ENCODE results near the gene CKB.
A peak's percentile ranks its signal among the peaks of the same experiment; 100 is the strongest.

The CKB gene

DNA sequence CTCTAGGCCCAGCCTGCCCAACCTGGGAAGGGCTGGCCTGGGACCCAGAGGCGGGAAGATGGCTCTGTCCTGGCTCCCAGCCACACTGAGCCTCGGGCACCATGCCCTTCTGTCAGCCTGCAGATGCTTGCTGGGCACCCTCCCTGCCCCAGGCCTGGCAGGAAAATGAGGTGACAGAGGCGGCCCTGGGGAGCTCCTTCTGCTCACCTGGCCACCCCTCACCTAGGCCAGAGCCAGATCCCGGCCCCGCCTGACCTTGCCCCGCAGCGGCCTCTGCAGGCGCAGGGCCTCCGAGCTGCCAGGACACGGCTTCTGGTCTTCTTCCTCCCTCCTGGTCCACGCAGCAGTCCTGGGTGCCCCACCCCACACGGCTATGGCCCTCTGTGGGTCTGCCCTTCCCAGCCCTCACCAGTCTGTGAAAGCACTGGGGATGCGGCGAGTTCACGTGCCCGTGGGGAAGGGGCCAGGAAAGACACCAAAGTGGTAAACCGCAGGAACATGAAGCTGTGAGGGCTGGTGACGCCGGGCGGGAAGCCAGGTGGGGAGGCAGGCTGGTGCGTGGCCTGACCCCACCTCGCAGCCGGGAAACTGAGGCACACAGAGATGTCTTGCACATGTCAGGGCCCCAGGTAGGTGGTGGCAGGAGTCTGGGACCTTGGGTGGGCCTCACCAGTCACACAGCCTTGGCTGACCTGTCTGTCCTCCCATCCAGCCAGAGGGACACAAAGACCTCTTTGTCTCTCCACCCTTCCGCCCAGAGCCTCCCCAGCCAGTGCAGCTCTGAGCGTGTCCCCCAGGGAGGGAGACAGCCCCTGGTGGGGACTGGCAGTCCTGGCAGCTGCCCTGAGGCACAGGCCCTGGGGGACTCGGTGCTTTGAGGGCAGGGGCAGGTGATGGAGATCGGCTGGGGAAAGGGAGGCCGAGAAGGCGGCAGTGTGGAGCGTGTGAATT is 27.0 kb upstream of the CKB start:
- no peak for DNase-seq (ENCODE audit: low read depth in 1 of 2, low spot score in 1 of 2)

DNA sequence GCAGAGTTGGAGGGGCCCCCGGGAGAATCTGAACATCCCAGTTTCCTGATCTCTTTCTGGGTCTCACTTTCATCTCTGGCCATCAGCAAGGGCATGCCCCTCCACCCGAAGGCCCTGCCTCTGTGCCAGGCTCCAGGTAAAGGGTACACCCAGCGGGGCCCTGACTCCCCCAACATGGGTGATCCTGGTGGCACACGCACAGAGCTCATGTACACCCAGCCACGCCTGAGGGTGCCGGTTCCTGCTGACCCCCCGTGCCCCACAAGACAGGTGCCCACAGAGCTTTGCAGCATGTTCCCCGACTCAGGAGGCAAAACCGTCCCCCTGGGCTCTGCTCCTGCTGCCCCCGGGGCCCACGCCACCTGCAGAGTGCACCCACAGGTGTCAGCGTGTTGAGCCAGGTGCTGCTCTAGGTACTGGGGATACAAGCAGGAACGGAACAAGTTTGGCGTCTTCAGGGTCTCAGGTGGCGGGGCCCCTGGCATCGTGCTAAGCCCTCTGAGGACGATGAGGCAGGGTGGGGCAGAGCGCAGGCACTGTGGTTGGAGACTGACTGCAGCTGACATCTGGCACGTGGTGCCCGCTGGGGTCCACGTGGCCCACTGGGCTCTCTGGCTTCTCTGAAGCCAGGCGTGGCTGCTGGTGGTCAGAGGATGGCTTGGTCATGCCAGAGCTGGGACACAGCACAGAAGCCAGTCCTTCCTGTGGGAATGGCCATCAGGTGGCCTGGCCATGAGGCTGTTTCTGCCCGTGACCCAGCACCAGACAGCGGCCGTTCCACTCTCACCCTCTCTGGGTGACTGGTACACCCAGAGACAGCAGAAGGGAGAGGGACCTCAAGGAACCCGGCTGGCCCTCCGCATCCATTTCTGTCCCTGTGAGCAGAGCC is 26.1 kb upstream of the CKB start:
- no peak for DNase-seq (ENCODE audit: low read depth in 1 of 2, low spot score in 1 of 2)

DNA sequence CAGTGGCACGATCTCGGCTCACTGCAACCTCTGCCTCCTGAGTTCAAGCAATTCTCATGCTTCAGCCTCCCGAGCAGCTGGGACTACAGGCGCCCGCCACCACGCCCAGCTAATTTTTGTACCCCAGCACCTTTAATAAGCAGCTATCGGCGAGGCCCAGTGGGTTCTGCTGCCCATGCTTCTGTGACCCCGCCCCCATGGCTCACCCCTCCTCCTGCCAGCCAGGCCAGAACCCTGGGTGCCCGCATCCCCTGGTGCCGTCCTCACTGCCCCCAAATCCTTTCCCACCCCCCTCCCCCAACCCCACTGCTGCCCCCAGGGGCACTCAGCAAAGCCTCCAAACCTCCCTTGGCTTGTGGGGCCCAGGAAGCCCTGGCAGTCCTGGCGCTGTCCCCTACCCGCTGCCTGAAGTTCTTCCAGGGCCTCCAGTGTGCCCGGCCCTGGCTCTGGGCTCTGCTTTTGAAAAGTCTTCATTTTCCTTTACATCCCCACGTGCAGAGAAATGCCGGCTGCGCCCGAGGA is 25.4 kb upstream of the CKB start:
- no peak for DNase-seq (ENCODE audit: low read depth in 1 of 2, low spot score in 1 of 2)

DNA sequence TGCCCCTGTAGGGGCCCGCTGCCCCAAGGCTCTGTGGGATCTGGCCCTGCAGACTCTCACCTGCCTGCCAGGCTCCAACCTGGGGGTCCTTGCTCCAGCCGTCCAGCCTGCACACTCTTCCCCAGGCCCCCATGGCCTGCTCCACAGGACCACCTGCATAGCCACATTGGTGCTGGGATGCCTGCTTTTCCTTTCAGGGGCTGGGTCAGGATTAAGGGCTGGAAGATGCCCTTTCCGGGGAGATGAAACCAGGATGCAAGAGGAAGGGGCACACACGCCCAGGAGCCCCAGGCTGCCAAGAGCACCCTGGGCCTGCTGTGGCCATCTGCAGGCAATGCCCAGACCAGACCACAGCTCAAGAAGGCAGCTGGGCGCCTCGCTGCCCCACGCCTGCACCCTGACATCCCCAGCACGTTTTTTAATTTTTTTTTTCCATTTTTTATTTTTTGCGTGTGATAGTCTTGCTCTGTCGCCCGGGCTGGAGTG is 24.9 kb upstream of the CKB start:
- no peak for DNase-seq (ENCODE audit: low read depth in 1 of 2, low spot score in 1 of 2)

DNA sequence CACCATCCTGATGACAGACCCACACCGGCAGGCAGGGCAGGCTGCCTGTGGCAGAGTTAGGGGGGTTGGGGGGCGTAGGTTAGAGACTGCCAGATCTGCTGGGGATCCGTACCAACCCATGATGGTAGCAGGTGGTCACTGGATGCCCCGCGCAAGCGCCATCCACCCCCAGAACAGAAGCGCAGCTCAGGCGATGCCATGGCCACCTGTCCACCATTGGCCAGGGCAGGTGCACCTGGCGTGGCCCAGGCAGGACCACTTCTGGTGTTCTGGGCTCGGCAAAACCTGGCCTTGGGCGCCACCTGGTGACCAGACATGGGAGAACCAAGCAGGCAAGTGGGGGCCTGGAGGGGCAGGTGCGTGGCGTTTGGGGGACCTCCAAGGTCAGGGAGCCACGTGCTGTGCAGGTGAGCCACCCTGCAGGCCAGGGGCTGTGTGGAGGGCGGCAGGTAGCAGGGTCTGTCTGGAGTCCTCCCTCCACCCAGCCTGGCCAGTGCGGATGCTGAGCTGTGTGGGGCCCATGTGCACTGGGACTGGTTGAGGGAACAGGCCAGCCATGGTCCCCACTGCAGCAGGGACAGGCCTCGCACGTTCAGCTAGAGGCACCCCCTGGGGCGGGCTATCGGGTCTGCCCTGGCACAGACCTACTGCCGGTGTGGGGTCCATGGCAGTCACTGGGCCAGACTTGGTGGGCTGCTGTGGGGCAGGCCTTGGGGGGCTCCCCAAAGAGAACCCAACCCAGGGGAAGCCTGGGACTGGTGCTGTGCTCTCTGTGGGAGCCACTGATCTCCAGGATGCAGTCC is 24.2 kb upstream of the CKB start:
- DNase-seq (ENCODE audit: low read depth in 1 of 2, low spot score in 1 of 2) = peak; percentile 58

DNA sequence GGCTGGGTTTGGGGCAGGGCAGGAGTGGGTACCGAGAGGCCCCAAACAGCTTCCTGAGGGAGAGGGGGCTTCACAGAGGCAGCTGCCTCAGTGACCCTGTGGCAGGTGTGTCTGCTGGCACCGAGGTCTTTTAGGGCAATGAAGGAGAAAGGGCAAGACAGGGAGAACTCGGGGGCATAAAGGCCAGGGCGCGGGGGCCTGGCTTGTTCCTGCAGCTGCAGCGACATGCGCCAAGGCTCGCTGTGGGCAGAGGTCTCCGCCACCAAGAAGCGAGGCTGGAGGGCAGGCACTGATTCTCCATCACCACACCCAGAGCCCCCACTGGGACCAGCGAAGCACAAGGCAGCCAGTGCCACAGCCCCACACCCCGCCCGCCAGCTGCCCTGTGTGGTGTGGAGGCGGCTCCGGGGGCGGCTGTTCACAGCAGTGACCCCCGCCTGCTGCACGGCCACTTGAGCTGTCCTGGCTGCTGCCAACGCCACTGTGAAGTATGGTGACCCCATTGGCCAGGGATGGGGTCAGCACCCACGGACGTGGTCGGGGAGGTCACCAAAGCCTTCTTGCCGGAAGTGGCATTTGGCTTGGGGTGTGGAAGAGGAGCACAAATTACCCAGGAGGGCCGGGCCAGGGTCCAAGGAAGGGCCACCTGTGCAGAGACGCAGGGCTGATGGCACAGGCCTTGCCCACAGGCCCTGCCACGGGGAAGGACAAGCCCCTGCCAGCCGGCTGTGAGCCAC is 23.5 kb upstream of the CKB start:
- no peak for DNase-seq (ENCODE audit: low read depth in 1 of 2, low spot score in 1 of 2)

DNA sequence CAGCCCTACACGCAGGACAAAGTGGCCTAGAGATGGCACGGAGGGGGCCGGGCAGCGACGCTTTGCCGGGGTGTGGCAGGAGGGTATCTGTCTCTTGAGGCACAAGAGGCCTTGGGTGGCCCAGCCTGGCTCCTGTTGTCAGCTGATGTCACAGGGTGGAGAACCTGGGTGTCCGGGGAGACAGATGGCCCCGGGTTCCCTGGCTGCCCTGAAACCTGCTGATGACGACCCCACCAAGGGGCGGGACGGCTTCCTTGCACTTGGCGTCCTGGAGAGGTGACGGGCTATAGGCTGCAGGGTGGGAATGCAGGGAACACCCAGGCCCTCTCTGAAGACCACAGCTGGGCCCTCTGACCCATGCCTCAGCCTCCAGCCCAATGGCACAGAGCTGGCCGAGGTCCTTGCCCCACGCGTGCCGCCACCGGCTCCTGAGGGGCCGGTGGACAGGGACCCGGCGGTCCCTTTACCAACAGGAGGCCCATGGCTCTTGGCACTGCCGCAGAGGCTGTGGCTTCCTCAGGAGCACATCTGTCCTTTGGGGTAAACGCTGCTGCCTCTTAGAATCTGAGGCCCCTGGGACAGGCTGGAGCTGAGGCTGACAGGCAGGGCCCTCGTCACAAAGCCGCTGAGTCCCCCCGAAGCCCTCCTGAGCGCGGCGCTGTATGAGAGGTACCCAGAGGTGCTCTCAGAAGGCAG is 22.7 kb upstream of the CKB start:
- DNase-seq (ENCODE audit: low read depth in 1 of 2, low spot score in 1 of 2) = no peak

DNA sequence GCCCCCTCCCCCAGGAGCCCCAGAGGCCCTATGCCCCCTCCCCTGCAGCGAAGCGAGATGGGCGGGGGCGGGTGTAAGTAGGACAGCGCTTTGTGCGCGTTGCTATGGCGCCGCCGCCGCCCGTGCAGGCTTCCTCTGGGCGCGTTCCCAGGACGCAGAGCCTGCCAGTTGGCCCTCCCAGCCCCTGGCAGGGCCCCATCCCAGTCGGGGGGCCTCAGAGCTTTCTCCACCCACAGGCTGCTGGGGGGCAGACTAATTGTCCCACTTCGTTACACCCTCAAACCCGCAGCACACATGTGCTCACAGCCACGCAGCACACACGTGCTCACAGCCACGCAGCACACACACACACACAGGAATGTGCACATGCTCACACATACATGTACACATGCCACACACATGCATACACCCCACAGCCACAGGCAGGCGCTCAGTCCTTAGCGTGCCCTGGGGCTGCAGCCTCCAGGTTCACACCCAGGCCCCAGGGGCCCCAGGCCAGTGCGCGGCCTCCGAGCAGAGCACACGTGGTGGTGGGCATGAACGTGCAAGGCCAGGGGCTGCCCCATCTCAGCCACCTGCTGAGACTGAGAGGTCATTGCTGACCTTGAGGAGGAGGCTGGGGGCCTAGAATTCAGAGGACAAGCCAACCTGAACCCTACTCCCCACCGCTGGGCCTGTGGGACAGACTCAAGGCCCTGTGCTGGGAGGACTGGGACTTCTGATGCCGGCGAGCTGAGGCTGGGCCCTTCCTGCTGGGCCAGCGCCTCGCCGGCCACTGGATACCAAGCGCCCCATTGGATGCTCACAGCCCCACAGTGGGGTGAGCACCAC is 22.0 kb upstream of the CKB start:
- DNase-seq (ENCODE audit: low read depth in 1 of 2, low spot score in 1 of 2) = no peak

DNA sequence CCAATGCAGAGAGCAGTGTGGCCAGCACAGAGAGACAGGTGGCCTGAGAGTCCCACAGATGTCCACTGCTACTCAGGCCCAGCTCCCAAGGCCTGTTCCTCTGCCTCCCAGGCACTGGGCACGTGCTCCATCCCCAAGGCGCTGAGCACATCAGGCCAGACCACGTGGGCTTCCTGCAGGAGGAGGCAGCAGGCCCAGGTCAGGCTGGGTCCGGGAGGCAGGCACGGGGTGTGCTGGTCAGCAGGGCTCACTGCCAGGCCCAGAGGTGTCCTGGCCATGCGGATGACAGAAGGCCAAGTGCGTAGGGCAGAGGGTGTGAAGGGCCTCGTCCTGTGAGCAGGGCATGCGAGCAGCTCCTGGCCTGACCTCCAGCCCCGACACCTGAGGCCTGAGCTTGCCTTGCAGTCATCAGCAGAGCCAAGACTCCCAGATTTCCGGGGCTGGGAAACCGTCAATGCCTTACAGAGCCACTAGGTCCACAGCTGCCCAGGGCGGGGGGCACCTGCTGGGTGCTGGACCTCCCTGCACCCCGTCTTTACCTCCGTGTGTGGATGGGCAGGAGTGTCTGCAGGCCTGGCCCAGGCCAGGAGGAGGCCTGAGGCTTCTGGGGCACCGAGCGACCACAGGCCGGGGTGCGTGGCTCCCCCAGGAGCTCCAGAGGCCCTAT is 21.2 kb upstream of the CKB start:
- DNase-seq (ENCODE audit: low read depth in 1 of 2, low spot score in 1 of 2) = no peak

DNA sequence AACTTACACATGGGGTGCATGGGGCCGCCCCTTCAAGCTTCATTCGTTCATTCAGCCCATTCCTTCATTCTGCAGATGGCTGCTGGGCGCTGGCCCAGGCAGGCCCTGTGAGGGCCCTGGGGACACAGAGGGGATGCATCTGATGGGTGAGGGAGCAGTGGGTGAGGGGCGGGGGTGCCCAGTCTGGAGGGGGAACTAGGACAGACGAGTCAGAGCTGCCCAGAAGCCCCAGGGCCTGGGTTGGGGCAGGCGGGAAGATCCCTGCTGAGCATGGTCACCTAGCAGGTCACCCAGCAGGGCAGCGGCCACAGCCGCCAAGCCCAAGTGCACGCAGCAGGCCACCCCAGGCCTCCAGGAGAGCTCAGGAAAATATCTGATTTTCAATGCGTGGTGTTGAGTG is 20.5 kb upstream of the CKB start:
- no peak for DNase-seq (ENCODE audit: low read depth in 1 of 2, low spot score in 1 of 2)

DNA sequence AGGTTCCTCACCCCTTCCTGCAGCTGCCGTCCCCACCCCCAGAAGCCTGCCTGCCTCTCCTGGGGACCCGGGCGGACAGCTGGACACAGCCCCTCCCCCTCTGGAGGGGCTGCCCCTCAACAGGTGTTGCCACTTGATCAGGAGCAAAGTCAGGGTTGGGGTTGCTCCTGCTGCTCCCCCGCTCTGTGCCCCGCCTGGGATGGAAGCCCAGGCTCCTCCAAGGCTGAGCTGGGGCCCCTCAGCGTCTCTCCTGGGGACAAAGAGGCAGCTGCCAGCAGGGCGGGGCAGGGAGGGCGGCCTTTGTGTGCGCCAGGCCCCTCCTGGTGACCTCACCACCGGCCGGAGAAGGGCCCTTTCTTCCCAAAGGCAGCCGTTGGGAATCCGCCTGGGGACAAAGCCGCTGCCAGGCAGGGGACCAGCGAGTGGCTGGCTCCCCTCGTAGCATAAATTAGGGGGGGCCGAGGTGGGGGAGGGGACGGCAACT is 20.0 kb upstream of the CKB start:
- DNase-seq (ENCODE audit: low read depth in 1 of 2, low spot score in 1 of 2) = no peak

DNA sequence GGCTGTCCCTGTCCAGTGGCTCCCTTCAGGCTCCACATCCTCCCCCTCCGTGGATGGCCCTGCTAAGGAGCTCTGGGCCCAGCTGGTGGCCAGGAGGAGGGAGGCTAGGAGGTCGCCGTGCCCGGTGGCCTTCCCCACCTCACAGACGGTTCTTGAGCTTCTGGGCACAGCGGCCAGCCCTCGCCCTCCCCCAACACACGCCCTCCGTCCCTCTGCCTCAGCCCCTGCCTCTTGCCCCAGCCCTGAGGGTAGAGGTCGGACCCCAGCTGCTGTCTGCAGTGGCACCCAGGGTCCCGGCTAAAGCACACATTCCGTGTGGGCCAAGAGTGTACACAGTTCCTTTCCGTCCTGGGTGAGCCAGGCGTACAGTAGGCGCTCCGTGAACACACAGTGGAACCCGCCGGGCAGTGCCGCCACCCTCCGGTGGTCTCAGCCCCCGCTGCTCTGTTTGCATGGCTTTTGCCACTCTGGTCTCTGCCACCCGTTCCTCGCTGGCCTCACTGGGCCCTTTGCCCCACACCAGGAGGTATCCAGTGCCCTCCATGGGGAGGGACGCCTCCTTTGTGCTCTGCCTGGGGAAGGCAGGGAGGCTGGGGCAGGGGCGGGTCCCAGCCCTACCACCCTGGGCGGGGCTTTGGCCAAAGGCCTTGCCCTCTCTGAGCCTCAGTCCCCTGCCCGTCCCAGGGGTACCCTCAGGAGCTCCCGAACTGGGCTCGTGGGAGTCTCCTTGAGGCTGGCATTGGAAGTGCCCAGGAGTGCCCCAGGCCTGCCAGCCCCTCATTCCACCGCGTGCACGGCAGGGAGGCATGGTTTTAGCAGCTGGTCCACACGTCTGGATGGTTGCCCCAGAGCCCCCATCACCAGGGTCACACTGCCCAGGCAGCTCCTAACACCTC is 19.3 kb upstream of the CKB start:
- DNase-seq (ENCODE audit: low read depth in 1 of 2, low spot score in 1 of 2) = no peak

DNA sequence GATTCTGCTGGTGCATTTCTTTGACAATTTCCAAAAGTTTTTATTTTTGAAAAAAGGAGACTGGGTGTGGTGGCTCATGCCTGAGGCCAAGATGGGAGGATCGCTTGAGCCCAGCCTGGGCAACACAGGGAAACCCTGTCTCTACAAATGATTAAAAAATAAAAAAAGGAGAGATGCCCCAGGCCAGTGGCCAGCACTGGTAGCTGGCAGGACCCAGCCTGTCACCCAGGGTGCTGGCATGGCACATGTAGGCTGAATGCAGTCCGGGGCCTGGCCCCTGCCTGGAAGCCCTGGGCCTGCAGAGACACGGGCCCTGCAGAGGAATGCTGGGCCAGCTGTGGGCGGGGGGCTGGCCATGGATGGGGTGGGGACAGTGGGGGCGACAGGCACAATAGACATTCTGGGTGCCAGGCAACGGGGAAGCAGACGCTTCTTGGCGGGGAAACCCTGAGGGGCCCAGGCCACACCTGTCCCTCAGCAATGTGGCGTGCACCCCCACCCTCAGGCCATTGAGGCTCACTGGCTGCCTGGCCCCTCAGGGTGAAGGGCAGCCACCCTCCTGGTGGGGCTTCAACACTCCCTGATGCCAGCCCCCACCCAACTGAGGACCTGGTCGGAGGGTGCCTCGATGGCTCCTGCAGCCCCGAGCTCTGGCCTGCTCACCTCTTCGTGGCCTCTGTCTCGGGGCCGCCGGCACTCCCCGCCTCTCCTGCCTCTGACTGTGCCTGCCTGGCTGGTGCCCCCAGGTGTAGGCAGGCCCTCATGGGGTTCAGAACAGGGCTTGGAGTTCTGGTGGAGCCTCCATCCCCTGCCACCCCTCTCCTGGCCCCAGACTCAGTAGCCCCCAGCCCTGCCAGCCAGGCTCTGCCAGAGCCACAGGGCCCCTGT is 18.4 kb upstream of the CKB start:
- DNase-seq (ENCODE audit: low read depth in 1 of 2, low spot score in 1 of 2) = no peak

DNA sequence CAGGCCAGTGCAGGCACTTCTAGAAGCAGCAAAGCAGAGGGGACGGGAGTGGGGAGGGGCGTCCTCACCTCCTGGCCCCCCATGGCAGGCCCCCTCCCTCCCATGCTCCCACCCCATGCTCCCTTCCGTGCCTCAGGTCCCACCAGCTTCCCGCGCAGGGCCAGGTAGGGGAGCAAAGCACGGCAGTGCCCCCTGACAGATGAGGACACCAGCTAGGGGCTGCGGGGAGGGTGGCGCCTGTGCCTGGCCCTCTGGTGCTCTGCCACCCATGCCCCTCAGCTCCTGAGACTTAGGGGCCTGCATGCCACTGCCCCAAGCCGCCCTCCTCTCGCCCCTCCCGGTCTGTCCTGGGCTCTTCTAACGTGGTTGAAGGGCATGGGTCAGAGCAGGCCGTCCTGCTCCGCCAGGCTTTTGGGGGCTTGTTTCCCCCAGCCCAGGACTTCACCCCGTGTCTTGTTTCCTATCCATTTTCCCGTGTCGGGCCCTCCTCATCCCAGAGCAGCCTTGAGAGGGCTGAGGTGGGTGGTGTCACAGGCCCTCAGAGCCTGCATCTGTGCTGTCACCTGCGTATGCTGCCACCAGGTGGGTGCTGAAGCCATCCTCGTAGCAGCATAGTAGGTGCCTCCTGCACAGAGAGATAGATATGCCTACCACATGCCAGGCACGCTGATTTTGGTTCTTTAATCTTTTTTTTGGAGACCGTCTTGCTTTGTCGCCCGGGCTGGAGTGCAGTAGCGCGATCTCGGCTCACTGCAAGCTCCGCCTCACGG is 16.6 kb upstream of the CKB start:
- no peak for DNase-seq (ENCODE audit: low read depth in 1 of 2, low spot score in 1 of 2)

All from activated CD4-positive, alpha-beta T cell treated with anti-CD3 and anti-CD28 coated beads, Interleukin-2, amount 50 U/mL, for 24 hours (primary cell).